Measurements from ENCODE around the gene CTNNB1.

Gene CTNNB1

GRCh38 chr3:41208507-41209220 lies 9.4 kb downstream of the CTNNB1 start:
- TF ChIP-seq, protein P1, sequence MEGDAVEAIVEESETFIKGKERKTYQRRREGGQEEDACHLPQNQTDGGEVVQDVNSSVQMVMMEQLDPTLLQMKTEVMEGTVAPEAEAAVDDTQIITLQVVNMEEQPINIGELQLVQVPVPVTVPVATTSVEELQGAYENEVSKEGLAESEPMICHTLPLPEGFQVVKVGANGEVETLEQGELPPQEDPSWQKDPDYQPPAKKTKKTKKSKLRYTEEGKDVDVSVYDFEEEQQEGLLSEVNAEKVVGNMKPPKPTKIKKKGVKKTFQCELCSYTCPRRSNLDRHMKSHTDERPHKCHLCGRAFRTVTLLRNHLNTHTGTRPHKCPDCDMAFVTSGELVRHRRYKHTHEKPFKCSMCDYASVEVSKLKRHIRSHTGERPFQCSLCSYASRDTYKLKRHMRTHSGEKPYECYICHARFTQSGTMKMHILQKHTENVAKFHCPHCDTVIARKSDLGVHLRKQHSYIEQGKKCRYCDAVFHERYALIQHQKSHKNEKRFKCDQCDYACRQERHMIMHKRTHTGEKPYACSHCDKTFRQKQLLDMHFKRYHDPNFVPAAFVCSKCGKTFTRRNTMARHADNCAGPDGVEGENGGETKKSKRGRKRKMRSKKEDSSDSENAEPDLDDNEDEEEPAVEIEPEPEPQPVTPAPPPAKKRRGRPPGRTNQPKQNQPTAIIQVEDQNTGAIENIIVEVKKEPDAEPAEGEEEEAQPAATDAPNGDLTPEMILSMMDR (IDR thresholded peaks at IDR 0.05; ENCODE audit: extremely low read depth, missing control alignments), result no peak
- DNase-seq (ENCODE audit: low spot score), result no peak

DNA sequence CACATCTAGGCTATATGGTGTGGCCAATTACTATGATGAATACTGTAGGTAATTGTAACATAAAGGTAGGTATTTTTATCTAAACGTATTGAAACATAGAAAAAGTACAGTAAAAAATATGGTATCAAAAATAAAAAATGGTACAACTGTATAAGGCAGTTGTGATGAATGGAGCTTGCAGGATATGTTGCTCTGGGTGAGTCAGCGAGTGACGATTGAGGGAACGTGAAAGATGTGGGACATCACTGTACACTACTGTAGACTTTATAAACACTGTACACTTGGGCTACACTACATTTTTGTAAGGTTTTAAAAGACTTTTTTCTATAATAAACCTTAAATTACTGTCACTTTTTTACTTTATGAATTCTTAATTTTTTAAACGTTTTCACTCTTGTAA lies 10.3 kb downstream of the CTNNB1 start:
- TF ChIP-seq, protein P1 (IDR thresholded peaks at IDR 0.05; ENCODE audit: extremely low read depth, missing control alignments), result no peak
- no peak for DNase-seq (ENCODE audit: low spot score)

GRCh38 chr3:41210966-41211365 lies 11.7 kb downstream of the CTNNB1 start:
- TF ChIP-seq, protein P1 (IDR thresholded peaks at IDR 0.05; ENCODE audit: extremely low read depth, missing control alignments), result no peak
- DNase-seq (ENCODE audit: low spot score), result no peak

DNA sequence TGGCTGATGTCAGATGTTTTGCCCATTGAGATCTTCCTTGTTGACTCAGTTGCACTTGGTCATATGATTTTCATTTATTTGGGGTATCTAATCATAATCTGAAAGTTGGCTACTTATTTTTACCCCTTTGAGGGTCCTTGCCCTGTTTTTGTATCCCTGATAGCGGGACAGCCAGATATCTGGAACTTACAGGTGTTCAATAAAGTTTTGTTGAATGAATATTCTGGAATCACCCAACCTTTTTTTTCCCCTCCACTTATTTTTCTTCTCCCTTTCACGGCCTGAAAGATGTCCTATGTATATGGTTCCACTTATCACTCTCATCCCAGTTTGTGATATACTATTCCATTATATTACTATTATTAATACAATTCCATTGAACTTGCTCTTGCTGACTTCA lies 12.8 kb downstream of the CTNNB1 start:
- DNase-seq (ENCODE audit: low spot score), result no peak
- TF ChIP-seq, protein P1 (IDR thresholded peaks at IDR 0.05; ENCODE audit: extremely low read depth, missing control alignments), result no peak

- TF ChIP-seq, protein P1 (IDR thresholded peaks at IDR 0.05; ENCODE audit: extremely low read depth, missing control alignments), result no peak
Observed at GRCh38 chr3:41213588-41213987, 14.3 kb downstream of the CTNNB1 start.

GRCh38 chr3:41216422-41216821 lies 17.1 kb downstream of the CTNNB1 start:
- no peak for DNase-seq (ENCODE audit: low spot score)
- TF ChIP-seq, protein P1 (IDR thresholded peaks at IDR 0.05; ENCODE audit: extremely low read depth, missing control alignments), result no peak

More at GRCh38 chr3:41213588-41213987, 14.3 kb downstream of the CTNNB1 start:
- DNase-seq (ENCODE audit: low spot score), result no peak

- TF ChIP-seq, protein P1 (IDR thresholded peaks at IDR 0.05; ENCODE audit: extremely low read depth, missing control alignments), result no peak
- no peak for DNase-seq (ENCODE audit: low spot score)
Observed at GRCh38 chr3:41216993-41217392, 17.7 kb downstream of the CTNNB1 start.

Data from GM20000 (cell line).